ENCODE data around the gene CFAP69. TPM values are rescaled to one million over a fixed set of nuclear protein-coding genes. Genes with fewer than 3 reads are reported as not detected.

Gene CFAP69
- total and polyA plus RNA-seq, 10 of the 15 experiments (the other 5 are each of a cell fraction or from before 2014, with no cell fraction given), result 0.11 to 3.1 (median 0.48) TPM; not detected in 1

DNA sequence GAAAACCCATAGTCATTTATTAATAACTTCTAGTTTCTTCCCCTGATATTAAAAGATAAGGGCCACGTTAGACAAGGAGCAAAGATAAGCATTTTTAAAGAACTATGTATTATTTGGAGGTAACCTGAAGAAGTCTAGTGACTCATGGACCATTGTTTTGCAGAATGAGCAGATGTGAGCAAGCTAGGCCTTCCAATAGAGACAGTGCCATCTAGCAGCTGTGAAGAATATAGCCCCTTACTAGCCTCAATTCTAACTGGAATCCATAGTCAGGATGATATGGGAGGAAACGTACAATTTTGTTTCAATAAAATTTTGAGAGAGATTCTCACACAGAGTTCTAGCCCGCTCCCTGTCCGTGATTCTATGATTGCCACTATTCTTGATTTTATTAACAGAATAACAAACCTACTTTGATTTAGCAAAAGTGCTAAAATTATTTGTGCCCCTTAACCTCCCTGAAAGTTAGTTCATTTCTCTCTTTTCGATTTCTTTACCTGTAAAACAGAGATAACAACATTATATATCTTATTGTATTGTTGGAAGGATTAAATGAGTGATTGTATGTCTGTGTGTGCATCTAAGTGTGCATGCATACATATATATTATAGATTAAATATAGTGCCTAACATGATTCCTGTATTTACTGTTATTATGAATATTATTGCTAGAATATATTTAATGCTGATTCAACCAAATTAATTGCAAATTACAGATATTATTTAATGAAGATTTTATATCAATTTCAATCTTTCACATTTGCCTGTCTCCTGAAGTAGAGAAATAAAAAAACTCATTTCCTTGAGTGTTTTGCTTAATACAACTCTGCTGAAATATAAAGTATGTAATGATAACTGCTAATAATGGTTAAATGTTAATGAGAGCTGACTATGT lies 53.4 kb downstream of the CFAP69 start (continued):
- TF ChIP-seq EED (IDR thresholded peaks at IDR 0.05; ENCODE audit: low read depth) (no peak), GABPA (IDR thresholded peaks at IDR 0.05; ENCODE audit: low read depth) (no peak), WRNIP1 (IDR thresholded peaks at IDR 0.05; ENCODE audit: borderline replicate concordance, low read depth, low read length) (no peak), YY1 (IDR thresholded peaks at IDR 0.05; ENCODE audit: low read depth, low read length) (no peak), IRF5 (IDR thresholded peaks at IDR 0.05; ENCODE audit: borderline replicate concordance) (no peak)
- TF ChIP-seq, protein P1, sequence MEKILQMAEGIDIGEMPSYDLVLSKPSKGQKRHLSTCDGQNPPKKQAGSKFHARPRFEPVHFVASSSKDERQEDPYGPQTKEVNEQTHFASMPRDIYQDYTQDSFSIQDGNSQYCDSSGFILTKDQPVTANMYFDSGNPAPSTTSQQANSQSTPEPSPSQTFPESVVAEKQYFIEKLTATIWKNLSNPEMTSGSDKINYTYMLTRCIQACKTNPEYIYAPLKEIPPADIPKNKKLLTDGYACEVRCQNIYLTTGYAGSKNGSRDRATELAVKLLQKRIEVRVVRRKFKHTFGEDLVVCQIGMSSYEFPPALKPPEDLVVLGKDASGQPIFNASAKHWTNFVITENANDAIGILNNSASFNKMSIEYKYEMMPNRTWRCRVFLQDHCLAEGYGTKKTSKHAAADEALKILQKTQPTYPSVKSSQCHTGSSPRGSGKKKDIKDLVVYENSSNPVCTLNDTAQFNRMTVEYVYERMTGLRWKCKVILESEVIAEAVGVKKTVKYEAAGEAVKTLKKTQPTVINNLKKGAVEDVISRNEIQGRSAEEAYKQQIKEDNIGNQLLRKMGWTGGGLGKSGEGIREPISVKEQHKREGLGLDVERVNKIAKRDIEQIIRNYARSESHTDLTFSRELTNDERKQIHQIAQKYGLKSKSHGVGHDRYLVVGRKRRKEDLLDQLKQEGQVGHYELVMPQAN (conservative IDR thresholded peaks at IDR 0.05), result no peak

DNA sequence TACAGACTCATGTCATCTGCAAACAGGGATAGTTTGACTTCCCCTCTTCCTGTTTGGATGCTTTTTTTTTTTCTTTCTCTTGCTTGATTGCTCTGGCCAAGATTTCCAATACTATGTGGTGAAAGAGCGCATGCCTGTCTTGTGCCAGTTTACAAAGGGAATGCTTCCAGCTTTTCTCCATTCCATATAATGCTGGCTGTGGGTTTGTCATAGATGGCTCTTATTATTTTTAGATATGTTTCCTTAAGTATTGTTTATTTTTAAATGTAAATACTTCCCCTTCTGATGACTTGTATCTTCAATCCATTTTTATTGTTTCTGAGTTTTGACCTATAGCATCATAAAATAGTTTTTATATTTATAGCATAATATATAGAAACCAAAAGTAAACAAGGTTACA lies 58.3 kb downstream of the CFAP69 start:
- no peak for DNase-seq (ENCODE audit: low read depth, low spot score)
- BruUV-seq (replicated peaks), result no TSS peak
- Histone ChIP-seq H3K4me1 (ENCODE audit: control insufficient read depth, insufficient read depth, low read length) (no peaks in the 10 kb centered on the region), H3K27me3 (replicated peaks in 1 of 2; ENCODE audit: control insufficient read depth in 2 of 2, insufficient read depth in 2 of 2, low read length in 1 of 2) (no peaks in the 10 kb centered on the region), H3K4me2 (ENCODE audit: control insufficient read depth, insufficient read depth) (no peak overlapping the region), H4K20me1 (ENCODE audit: control insufficient read depth, insufficient read depth) (no peaks in the 10 kb centered on the region), H3K9me3 (replicated peaks; ENCODE audit: control insufficient read depth, insufficient read depth, low read length) (no peaks in the 10 kb centered on the region), H3K27ac (ENCODE audit: control insufficient read depth, insufficient read depth) (no peak overlapping the region), H3K79me2 (ENCODE audit: control insufficient read depth, insufficient read depth, low read length) (no peaks in the 10 kb centered on the region), H3K9ac (ENCODE audit: control insufficient read depth, insufficient read depth, low read length) (no peak overlapping the region), H3K36me3 (ENCODE audit: control insufficient read depth in 2 of 2, insufficient read depth in 2 of 2, low read length in 1 of 2) (no peaks in the 10 kb centered on the region), H3K4me3 (no peak overlapping the region), H2AFZ (ENCODE audit: control insufficient read depth, low read depth, low read length) (no peak overlapping the region)
- in situ Hi-C loops (cut with MboI), result no loop called here
- no peak for ATAC-seq
- CTCF ChIA-PET, result interaction anchor here (0.6 to 2.3 kb wide), 5 partner anchors 9 to 123 kb away, joined by 3 to 12 read pairs (median 6); partner anchors contain the start of gene GTPBP10
- POLR2A ChIA-PET, result interaction anchor here (0.9 kb wide), 1 partner anchor 92 kb away, joined by 3 read pairs; the partner anchor contains the start of gene STEAP2
- RAD21 ChIA-PET (ENCODE audit: unreplicated experiment), result interaction anchor here (1.2 to 1.7 kb wide), 2 partner anchors 16 to 124 kb away, joined by 3 to 5 read pairs; no protein-coding TSS in a partner anchor
- intact Hi-C loops (cut with micrococcal nuclease; ENCODE audit: unreplicated experiment), result no loop called here
- SMC1A ChIA-PET (ENCODE audit: uncharacterized antibody, unreplicated experiment), result interaction anchor here (1.1 to 1.9 kb wide), 4 partner anchors 9 to 109 kb away, joined by 3 to 6 read pairs (median 4); no protein-coding TSS in a partner anchor
- FAIRE-seq, result no peak
- whole genome bisulfite sequencing (ENCODE audit: insufficient coverage, insufficient replicate concordance, low lambda C conversion rate, missing lambda C conversion rate), result 91% methylated on average over 1 of the region's 1 CpG
- no peak for TF ChIP-seq NR2F1 (conservative IDR thresholded peaks at IDR 0.05)
- TF ChIP-seq CHD4 (IDR thresholded peaks at IDR 0.05), result no peak
- TF ChIP-seq PKNOX1 (IDR thresholded peaks at IDR 0.05), result no peak
- no peak for TF ChIP-seq NFYB (IDR thresholded peaks at IDR 0.05; ENCODE audit: insufficient read depth, low read depth, low read length)
- no peak for TF ChIP-seq SUZ12 (IDR thresholded peaks at IDR 0.05; ENCODE audit: unreplicated experiment)
- no peak for TF ChIP-seq MLLT1 (IDR thresholded peaks at IDR 0.05)

All from GM12878 (cell line).